Epithelial cell of proximal tubule (primary cell): ENCODE results near the gene OTOL1. TPM values are rescaled to one million over a fixed set of nuclear protein-coding genes. Genes with fewer than 3 reads are reported as not detected.
"Not testable (repeated sequence)": the region's sequence is repeated elsewhere in the genome, so short reads cannot be mapped to it uniquely, and the experiment has no call there.

ENCODE experiments used
- DNase-seq: peaks from one replicate; pipeline ENCODE4 v3.0.0-alpha.2; 2011; ENCODE audit warnings: low read depth
- H3K4me3 ChIP-seq: 2 replicates; pipeline ENCODE4 v1.5.1; 2011; ENCODE audit warnings: low read depth, mild to moderate bottlenecking, low read length
- CTCF ChIP-seq: conservative IDR thresholded peaks from 2 replicates; pipeline ENCODE4 v1.5.1; 2012; ENCODE audit warnings: low read depth, mild to moderate bottlenecking, low read length
- total RNA-seq: library from RNA; depleted of rRNA; stranded (reverse); fragments of >200 nt; gene quantifications from 2 replicates; pipeline ENCODE4 v1.2.3, GENCODE V29; 2015

Gene OTOL1
- total RNA-seq, 1 donor from 2014 or later, result not detected

GRCh38 chr3:161474139-161474538, 22.5 kb upstream of the OTOL1 start:
- no peak overlapping the region for H3K4me3 ChIP-seq
- TF ChIP-seq CTCF, result no peak
- no peak for DNase-seq

GRCh38 chr3:161474741-161475140, 21.9 kb upstream of the OTOL1 start:
- TF ChIP-seq CTCF, result no peak
- no peak overlapping the region for H3K4me3 ChIP-seq
- no peak for DNase-seq

GRCh38 chr3:161475206-161475605, 21.4 kb upstream of the OTOL1 start:
- DNase-seq, result no peak
- no peak for TF ChIP-seq CTCF
- no peak overlapping the region for H3K4me3 ChIP-seq

DNA sequence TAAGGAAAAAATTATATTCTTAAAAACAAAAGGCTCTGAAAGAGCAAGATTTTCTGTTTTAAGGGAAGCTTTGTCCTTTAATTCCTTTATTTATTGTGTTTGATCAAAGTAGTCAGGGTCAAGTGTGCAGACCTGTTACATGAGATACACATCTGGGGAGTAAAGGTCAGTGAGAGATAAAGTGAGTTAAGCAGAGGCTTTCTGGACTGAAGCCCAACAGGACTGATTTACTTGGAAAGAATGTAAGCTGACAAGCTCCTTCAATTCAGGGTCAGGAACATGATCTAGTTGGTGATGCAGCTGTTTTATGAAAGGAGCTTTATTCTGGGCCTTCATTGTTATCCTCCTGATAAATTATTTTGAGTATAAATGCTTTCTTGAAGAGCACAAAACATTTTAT, 20.7 kb upstream of the OTOL1 start:
- peak; percentile 18 for DNase-seq
- no peak overlapping the region for H3K4me3 ChIP-seq
- no peak for TF ChIP-seq CTCF

DNA sequence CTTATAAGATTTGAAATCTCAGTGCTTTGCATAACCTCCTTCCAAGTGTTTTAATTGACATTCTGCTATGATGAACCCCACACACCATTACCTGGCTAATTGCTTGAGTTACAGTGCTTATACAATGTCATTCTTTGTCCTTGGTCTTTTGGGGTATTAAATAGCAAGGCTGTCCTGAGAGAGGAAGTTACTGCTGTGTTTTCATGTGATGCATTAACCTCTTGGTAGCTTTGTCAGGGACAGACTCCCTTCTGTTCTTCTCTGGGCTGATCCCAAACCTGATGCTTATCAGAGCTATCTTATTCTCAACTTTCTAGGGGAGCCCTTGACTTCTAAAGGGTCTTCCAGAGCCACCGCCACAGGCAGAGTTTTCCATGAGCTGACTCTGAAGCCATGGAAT, 12.4 kb upstream of the OTOL1 start:
- DNase-seq, result no peak
- no peak for TF ChIP-seq CTCF

DNA sequence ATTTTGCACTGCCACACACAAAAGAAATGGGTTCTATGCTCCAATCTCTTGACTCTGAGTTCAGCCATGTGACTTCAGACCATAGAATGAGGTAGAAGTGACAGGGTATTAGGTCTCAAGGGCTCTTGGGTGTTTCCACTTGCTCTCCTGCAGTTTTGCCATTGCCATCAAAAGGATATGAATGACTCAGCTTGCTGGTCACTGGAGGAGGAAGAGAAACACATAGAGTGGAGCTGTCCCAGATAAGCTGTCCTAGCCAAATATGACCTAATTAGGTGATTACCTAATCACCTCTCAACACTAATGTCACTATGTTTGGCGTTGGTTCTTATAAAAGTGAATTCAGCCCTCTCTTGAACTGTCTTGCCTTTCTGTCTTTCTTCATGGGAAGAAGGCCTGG, 8.3 kb upstream of the OTOL1 start:
- DNase-seq, H3K4me3 ChIP-seq: not testable (repeated sequence)

More for the DNA sequence above, 12.4 kb upstream of the OTOL1 start:
- H3K4me3 ChIP-seq, result no peak overlapping the region

DNA sequence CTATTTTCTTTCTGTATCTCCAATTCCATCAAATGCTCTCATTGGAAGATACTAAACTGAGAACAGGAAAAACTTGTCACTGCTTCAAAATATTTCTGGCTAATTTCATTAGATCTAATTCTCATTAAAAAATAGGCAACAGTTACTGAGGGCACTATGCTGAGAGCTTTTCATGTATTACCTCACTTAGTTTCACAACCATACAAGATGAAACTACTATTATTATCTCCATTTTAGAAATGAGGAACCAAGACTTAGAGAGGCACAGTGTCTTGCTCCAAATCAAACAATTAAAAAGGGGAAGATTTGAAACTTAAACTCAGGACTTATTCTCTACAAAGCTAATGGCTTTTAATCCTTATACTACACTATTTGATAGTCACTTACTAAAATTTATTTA, 7.2 kb upstream of the OTOL1 start:
- H3K4me3 ChIP-seq, result no peak overlapping the region
- TF ChIP-seq CTCF, result no peak
- DNase-seq, result no peak

- not testable (repeated sequence) for H3K4me3 ChIP-seq, DNase-seq
Measured at GRCh38 chr3:161490845-161491244, 5.8 kb upstream of the OTOL1 start.
